ENCODE results near the gene TECTA.

TECTA gene

GRCh38 chr11:121068787-121069186, 32.3 kb upstream of the TECTA start:
- no peak overlapping the region for H3K27ac ChIP-seq (ENCODE audit: low read depth, low read length)
- H3K9me3 ChIP-seq (ENCODE audit: low read length), result no peaks in the 10 kb centered on the region
- H3K27me3 ChIP-seq (ENCODE audit: control insufficient read depth in 1 of 2, insufficient read depth in 2 of 2, low read length in 2 of 2), result no peaks in the 10 kb centered on the region
- peaks cover 18% of the 10 kb centered on the region for H3K36me3 ChIP-seq (ENCODE audit: insufficient read depth, low read length)
- no peak overlapping the region for H3K4me3 ChIP-seq (ENCODE audit: low read depth in 1 of 2, low read length in 2 of 2)
- H3K9ac ChIP-seq (ENCODE audit: low read length), result no peak overlapping the region
- peaks cover 5% of the 10 kb centered on the region for H3K4me1 ChIP-seq (ENCODE audit: insufficient read depth, low read length)

GRCh38 chr11:121070951-121071845, 29.8 kb upstream of the TECTA start:
- no peak overlapping the region for H3K4me3 ChIP-seq (ENCODE audit: low read depth in 1 of 2, low read length in 2 of 2)
- no peak overlapping the region for H3K9ac ChIP-seq (ENCODE audit: low read length)
- H3K27ac ChIP-seq (ENCODE audit: low read depth, low read length), result no peak overlapping the region
- no peaks in the 10 kb centered on the region for H3K27me3 ChIP-seq (ENCODE audit: control insufficient read depth in 1 of 2, insufficient read depth in 2 of 2, low read length in 2 of 2)
- peaks cover 4% of the 10 kb centered on the region for H3K36me3 ChIP-seq (ENCODE audit: insufficient read depth, low read length)
- H3K4me1 ChIP-seq (ENCODE audit: insufficient read depth, low read length), result peaks cover 5% of the 10 kb centered on the region
- H3K9me3 ChIP-seq (ENCODE audit: low read length), result no peaks in the 10 kb centered on the region

GRCh38 chr11:121071846-121072450, 29.1 kb upstream of the TECTA start:
- H3K9ac ChIP-seq (ENCODE audit: low read length), result no peak overlapping the region
- H3K9me3 ChIP-seq (ENCODE audit: low read length), result no peaks in the 10 kb centered on the region
- H3K4me1 ChIP-seq (ENCODE audit: insufficient read depth, low read length), result peaks cover 5% of the 10 kb centered on the region
- no peak overlapping the region for H3K27ac ChIP-seq (ENCODE audit: low read depth, low read length)
- H3K36me3 ChIP-seq (ENCODE audit: insufficient read depth, low read length), result peaks cover 4% of the 10 kb centered on the region
- H3K27me3 ChIP-seq (ENCODE audit: control insufficient read depth in 1 of 2, insufficient read depth in 2 of 2, low read length in 2 of 2), result no peaks in the 10 kb centered on the region
- no peak overlapping the region for H3K4me3 ChIP-seq (ENCODE audit: low read depth in 1 of 2, low read length in 2 of 2)

- H3K27ac ChIP-seq (ENCODE audit: low read depth, low read length), result no peak overlapping the region
- peaks cover 4% of the 10 kb centered on the region for H3K36me3 ChIP-seq (ENCODE audit: insufficient read depth, low read length)
- H3K4me1 ChIP-seq (ENCODE audit: insufficient read depth, low read length), result no peaks in the 10 kb centered on the region
- H3K4me3 ChIP-seq (ENCODE audit: low read depth in 1 of 2, low read length in 2 of 2), result no peak overlapping the region
- H3K9ac ChIP-seq (ENCODE audit: low read length), result no peak overlapping the region
- H3K9me3 ChIP-seq (ENCODE audit: low read length), result no peaks in the 10 kb centered on the region
- no peaks in the 10 kb centered on the region for H3K27me3 ChIP-seq (ENCODE audit: control insufficient read depth in 1 of 2, insufficient read depth in 2 of 2, low read length in 2 of 2)
Observed at GRCh38 chr11:121081321-121081720, 19.7 kb upstream of the TECTA start.

GRCh38 chr11:121082219-121082618, 18.8 kb upstream of the TECTA start:
- H3K27me3 ChIP-seq (ENCODE audit: control insufficient read depth in 1 of 2, insufficient read depth in 2 of 2, low read length in 2 of 2), result no peaks in the 10 kb centered on the region
- no peaks in the 10 kb centered on the region for H3K9me3 ChIP-seq (ENCODE audit: low read length)
- no peaks in the 10 kb centered on the region for H3K4me1 ChIP-seq (ENCODE audit: insufficient read depth, low read length)
- no peak overlapping the region for H3K4me3 ChIP-seq (ENCODE audit: low read depth in 1 of 2, low read length in 2 of 2)
- H3K9ac ChIP-seq (ENCODE audit: low read length), result no peak overlapping the region
- H3K27ac ChIP-seq (ENCODE audit: low read depth, low read length), result no peak overlapping the region
- H3K36me3 ChIP-seq (ENCODE audit: insufficient read depth, low read length), result peaks cover 9% of the 10 kb centered on the region

- no peak overlapping the region for H3K4me3 ChIP-seq (ENCODE audit: low read depth in 1 of 2, low read length in 2 of 2)
- H3K27ac ChIP-seq (ENCODE audit: low read depth, low read length), result no peak overlapping the region
- no peak overlapping the region for H3K9ac ChIP-seq (ENCODE audit: low read length)
- H3K27me3 ChIP-seq (ENCODE audit: control insufficient read depth in 1 of 2, insufficient read depth in 2 of 2, low read length in 2 of 2), result no peaks in the 10 kb centered on the region
- no peaks in the 10 kb centered on the region for H3K9me3 ChIP-seq (ENCODE audit: low read length)
- peaks cover 12% of the 10 kb centered on the region for H3K36me3 ChIP-seq (ENCODE audit: insufficient read depth, low read length)
- no peaks in the 10 kb centered on the region for H3K4me1 ChIP-seq (ENCODE audit: insufficient read depth, low read length)
Observed at GRCh38 chr11:121082670-121083069, 18.4 kb upstream of the TECTA start.

- Histone ChIP-seq H3K9ac (ENCODE audit: low read length) (no peak overlapping the region), H3K9me3 (ENCODE audit: low read length) (no peaks in the 10 kb centered on the region), H3K4me3 (ENCODE audit: low read depth in 1 of 2, low read length in 2 of 2) (no peak overlapping the region), H3K36me3 (ENCODE audit: insufficient read depth, low read length) (peaks cover 12% of the 10 kb centered on the region), H3K27me3 (ENCODE audit: control insufficient read depth in 1 of 2, insufficient read depth in 2 of 2, low read length in 2 of 2) (no peaks in the 10 kb centered on the region), H3K4me1 (ENCODE audit: insufficient read depth, low read length) (no peaks in the 10 kb centered on the region), H3K27ac (ENCODE audit: low read depth, low read length) (no peak overlapping the region)
Observed at GRCh38 chr11:121086866-121087265, 14.2 kb upstream of the TECTA start.

- no peak overlapping the region for H3K27ac ChIP-seq (ENCODE audit: low read depth, low read length)
- no peaks in the 10 kb centered on the region for H3K4me1 ChIP-seq (ENCODE audit: insufficient read depth, low read length)
- no peak overlapping the region for H3K4me3 ChIP-seq (ENCODE audit: low read depth in 1 of 2, low read length in 2 of 2)
- no peaks in the 10 kb centered on the region for H3K9me3 ChIP-seq (ENCODE audit: low read length)
- peaks cover 12% of the 10 kb centered on the region for H3K36me3 ChIP-seq (ENCODE audit: insufficient read depth, low read length)
- H3K27me3 ChIP-seq (ENCODE audit: control insufficient read depth in 1 of 2, insufficient read depth in 2 of 2, low read length in 2 of 2), result no peaks in the 10 kb centered on the region
- no peak overlapping the region for H3K9ac ChIP-seq (ENCODE audit: low read length)
Observed at GRCh38 chr11:121089566-121089965, 11.5 kb upstream of the TECTA start.

- H3K9me3 ChIP-seq (ENCODE audit: low read length), result no peaks in the 10 kb centered on the region
- H3K36me3 ChIP-seq (ENCODE audit: insufficient read depth, low read length), result peaks cover 11% of the 10 kb centered on the region
- no peak overlapping the region for H3K9ac ChIP-seq (ENCODE audit: low read length)
- no peak overlapping the region for H3K27ac ChIP-seq (ENCODE audit: low read depth, low read length)
- H3K27me3 ChIP-seq (ENCODE audit: control insufficient read depth in 1 of 2, insufficient read depth in 2 of 2, low read length in 2 of 2), result no peaks in the 10 kb centered on the region
- H3K4me1 ChIP-seq (ENCODE audit: insufficient read depth, low read length), result no peaks in the 10 kb centered on the region
- H3K4me3 ChIP-seq (ENCODE audit: low read depth in 1 of 2, low read length in 2 of 2), result no peak overlapping the region
Observed at GRCh38 chr11:121090145-121090721, 10.8 kb upstream of the TECTA start.

- Histone ChIP-seq H3K27me3 (ENCODE audit: control insufficient read depth in 1 of 2, insufficient read depth in 2 of 2, low read length in 2 of 2) (no peaks in the 10 kb centered on the region), H3K4me1 (ENCODE audit: insufficient read depth, low read length) (no peaks in the 10 kb centered on the region), H3K9me3 (ENCODE audit: low read length) (no peaks in the 10 kb centered on the region), H3K27ac (ENCODE audit: low read depth, low read length) (no peak overlapping the region), H3K4me3 (ENCODE audit: low read depth in 1 of 2, low read length in 2 of 2) (no peak overlapping the region), H3K9ac (ENCODE audit: low read length) (no peak overlapping the region), H3K36me3 (ENCODE audit: insufficient read depth, low read length) (peaks cover 7% of the 10 kb centered on the region)
Observed at GRCh38 chr11:121091492-121092152, 9.4 kb upstream of the TECTA start.

GRCh38 chr11:121095561-121095960, 5.5 kb upstream of the TECTA start:
- H3K9ac ChIP-seq (ENCODE audit: low read length), result no peak overlapping the region
- no peaks in the 10 kb centered on the region for H3K9me3 ChIP-seq (ENCODE audit: low read length)
- H3K4me3 ChIP-seq (ENCODE audit: low read depth in 1 of 2, low read length in 2 of 2), result no peak overlapping the region
- H3K27me3 ChIP-seq (ENCODE audit: control insufficient read depth in 1 of 2, insufficient read depth in 2 of 2, low read length in 2 of 2), result no peaks in the 10 kb centered on the region
- H3K36me3 ChIP-seq (ENCODE audit: insufficient read depth, low read length), result no peaks in the 10 kb centered on the region
- H3K4me1 ChIP-seq (ENCODE audit: insufficient read depth, low read length), result no peaks in the 10 kb centered on the region
- H3K27ac ChIP-seq (ENCODE audit: low read depth, low read length), result no peak overlapping the region
